CD4-positive, alpha-beta T cell treated with Interleukin-17A for 4 hours (primary cell): ENCODE data around the gene PIGT.

Experiments used
- DNase-seq: peaks from one replicate; pipeline ENCODE4 v3.0.0-alpha.2; 2020; ENCODE audit warnings: mixed read lengths

PIGT gene

GRCh38 chr20:45402946-45403345 lies 13.0 kb upstream of the PIGT start:
- DNase-seq = no peak

- DNase-seq = no peak
These were observed 11.5 kb upstream of the PIGT start for GRCh38 chr20:45404438-45404837.

- no peak for DNase-seq
These were observed 10.2 kb upstream of the PIGT start for GRCh38 chr20:45405571-45406259.

DNA sequence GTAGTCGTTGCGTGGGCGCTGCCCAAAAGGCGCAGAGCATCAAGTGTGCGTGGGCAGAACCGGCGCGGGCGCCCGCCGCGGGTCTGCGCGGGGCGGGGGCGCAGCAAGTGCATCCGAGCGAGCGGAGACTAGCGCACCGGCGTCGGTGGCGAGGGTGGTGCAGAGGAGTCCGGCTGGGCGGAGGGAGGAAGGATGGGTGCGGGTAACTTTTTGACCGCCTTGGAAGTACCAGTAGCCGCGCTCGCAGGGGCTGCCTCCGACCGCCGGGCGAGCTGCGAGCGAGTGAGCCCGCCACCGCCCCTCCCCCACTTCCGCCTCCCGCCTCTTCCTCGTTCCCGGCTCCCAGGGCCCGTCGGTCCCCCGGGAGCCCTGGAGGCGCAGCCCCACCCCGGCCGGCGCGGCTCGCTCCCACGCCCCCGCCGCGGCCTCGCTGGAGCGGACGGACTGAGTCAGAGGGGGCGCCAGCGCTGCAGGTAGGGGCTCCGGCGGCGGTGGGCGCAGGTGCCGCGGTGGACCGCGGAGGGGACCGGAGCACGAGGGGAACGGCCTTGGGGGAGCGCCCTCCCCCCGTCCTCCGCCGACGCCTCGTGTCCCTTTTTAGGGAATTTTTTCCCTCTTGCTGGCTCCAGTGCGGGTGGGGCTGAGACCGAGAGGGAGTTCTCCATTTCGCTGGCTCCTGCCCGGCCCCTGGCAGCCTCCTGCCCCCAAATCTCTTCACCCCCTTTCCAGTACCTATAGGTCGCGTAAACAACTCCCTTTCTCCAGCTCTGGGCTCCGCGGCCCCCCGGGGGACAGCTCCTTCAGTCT lies 9.5 kb upstream of the PIGT start:
- peak; percentile 70 for DNase-seq

- peak; percentile 27 for DNase-seq
These were observed 8.7 kb upstream of the PIGT start for GRCh38 chr20:45407067-45407745.

GRCh38 chr20:45407783-45408645 lies 7.9 kb upstream of the PIGT start, which contains the start of gene DBNDD2:
Gene DBNDD2, plus strand, starts transcription at chr20:45408289. Its CDS starts 179 bp downstream, at chr20:45408468.
- no peak for DNase-seq

DNA sequence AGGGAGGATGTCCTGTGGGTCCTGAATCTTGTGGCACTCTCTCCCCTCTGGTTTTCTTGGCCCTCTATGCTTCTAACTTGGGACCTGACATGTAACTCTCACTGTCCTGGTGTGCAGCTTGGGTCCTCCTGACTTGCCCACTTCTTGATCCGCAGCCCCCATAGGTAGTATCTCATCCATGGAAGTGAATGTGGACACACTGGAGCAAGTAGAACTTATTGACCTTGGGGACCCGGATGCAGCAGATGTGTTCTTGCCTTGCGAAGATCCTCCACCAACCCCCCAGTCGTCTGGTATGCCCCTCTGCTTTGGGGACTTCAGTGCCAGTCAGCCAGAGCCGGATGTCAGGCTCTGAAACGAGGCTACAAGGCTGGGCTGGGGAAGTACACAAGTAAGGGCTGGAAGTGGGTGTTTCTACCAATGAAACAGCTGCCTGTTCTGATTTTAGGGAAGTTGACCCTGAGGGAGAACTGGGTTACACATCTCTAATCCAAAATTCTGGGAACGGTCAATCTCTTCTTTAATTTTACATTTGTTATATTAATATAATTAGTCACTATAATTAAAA lies 7.2 kb upstream of the PIGT start:
- DNase-seq = no peak

DNA sequence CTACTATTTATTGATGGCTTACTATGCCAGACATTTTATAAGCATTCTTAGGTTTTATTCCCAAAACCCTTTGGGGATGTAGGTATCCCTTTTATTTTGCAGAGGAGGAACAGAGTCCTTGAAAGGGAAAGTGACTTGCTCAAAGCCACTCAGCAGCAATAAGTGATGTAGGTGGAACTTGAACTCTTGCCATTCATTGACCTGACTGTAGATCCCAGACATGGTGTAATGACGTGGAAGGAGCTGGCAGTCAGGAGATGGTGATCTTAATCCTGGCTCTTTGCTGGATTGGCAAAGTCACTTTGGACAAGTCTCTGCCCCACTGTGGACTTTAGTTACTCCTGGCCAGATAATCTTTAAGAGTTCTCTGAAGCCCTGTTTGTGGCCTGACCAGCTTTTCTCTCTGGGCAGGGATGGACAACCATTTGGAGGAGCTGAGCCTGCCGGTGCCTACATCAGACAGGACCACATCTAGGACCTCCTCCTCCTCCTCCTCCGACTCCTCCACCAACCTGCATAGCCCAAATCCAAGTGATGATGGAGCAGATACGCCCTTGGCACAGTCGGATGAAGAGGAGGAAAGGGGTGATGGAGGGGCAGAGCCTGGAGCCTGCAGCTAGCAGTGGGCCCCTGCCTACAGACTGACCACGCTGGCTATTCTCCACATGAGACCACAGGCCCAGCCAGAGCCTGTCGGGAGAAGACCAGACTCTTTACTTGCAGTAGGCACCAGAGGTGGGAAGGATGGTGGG lies 6.2 kb upstream of the PIGT start:
- DNase-seq = no peak

DNA sequence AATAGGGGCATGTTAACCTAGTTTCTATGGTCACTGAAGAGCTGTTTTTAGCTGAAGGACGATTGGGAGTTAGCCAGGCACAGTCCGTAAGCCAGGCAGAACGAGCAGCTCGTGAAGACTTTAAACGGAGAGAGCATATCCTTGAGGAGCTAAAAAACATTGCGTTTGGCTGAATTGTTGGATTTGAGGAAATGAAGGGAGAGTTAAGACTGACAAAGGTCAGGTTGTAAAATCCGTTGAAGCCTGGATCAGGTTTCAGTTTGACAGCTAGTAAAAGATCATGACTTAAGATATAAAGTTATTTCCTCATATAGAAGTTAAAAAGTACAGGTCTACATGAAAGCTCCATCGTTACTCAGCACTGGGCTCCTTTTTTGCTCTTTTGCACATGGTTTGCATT lies 5.1 kb upstream of the PIGT start:
- DNase-seq = no peak

GRCh38 chr20:45412653-45413052 lies 3.3 kb upstream of the PIGT start:
- no peak for DNase-seq

- DNase-seq = no peak
These were observed 2.5 kb upstream of the PIGT start for GRCh38 chr20:45413479-45413878.

DNA sequence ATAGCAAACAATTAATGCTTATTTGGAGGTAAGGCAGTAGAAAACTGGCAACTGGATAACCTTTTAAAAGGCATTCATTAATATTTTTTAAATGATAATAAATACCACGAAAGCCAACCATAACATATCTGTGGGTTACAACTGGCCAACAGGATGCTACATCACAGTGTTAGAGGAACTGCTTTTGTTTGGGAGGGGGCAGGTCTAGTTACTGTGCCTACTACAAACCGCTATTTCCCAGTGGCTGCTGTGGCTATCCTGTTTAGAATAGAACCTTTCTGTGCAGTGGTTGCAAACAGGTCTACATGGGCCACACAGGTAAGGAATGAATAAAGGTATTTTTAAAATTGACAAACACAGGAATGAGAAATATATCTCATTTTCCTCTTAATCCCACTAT lies 976 bp downstream of the PIGT start:
- no peak for DNase-seq

DNA sequence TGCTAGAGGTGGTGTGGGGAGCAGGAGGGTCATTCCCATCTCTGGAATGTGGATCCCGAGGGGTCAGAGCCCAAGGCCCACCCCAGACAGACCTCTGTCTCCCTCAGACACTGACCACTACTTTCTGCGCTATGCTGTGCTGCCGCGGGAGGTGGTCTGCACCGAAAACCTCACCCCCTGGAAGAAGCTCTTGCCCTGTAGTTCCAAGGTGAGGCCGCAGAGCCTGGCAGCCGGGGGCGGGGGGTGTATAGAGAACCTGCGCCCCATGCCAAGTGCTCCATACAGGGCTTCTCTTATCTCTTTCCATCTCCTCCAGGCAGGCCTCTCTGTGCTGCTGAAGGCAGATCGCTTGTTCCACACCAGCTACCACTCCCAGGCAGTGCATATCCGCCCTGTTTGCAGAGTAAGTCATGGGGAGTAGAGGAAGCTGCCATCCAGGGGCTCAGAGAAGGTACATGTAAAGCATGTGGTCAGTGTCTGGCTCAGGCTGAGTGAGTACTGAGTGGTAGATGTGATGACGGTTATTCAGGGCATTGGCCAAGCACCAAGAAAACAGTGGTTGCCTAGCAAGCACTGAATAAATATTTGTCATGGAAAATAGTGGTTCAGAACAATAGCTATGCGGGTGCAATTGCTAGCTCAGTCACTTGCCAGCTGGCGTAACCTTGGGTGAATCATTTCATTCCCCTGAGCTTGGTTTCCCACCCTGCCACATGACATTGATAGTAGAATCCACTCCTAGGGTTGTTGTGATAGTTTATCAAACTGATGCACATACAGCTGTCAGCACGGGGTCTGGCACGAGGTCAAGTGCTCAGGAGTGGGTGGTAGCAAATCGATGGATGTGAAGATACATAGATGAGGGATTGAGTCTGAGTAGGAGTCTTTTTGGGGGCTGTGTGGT lies 3.5 kb downstream of the PIGT start:
- no peak for DNase-seq

DNA sequence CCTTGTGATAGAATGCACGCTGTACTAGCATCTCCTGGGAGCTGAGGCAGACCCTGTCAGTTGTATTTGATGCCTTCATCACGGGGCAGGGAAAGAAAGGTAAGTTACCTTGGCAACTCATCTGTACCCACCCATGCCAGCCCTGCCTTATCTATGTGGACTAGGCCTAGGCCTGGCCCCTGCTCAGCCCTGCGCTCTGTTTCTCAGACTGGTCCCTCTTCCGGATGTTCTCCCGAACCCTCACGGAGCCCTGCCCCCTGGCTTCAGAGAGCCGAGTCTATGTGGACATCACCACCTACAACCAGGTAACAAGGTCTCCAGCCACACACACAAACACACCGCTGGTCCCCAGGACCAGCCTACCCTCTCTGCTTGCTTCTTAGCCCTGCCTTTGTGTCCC lies 4.2 kb downstream of the PIGT start:
- no peak for DNase-seq

DNA sequence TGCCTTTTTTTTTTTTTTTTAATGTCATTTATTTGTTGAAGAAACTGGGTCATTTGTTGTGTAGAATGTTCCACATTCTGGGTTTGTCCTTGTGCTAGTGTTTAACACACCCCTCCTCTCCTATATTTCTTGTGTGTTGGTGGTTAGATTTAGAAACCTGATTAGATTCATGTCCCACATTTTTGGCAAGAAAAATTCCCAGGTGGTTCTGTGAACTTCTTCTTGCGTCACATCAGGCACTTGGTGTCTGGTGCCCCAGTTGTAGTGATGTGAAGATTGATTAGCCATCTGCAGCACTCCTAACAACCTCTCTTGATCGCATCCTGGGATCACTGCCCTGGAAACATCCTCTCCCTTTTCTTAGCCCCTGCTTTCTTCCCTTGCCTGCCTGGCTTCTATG lies 7.8 kb downstream of the PIGT start:
- DNase-seq = no peak

- no peak for DNase-seq
These were observed 9.6 kb downstream of the PIGT start for GRCh38 chr20:45425561-45425960.

GRCh38 chr20:45426320-45427016 lies 10.5 kb downstream of the PIGT start:
- no peak for DNase-seq

- no peak for DNase-seq
These were observed 11.6 kb downstream of the PIGT start for GRCh38 chr20:45427236-45428149.

GRCh38 chr20:45429618-45430017 lies 13.7 kb downstream of the PIGT start:
- DNase-seq = no peak
